ENCODE data around the gene SPEF1.

The SPEF1 gene

GRCh38 chr20:3739926-3740451 lies 41.3 kb downstream of the SPEF1 start:
- ChIA-PET CTCF (no interaction called here), POLR2A (interaction anchor here (2.1 kb wide), 1 partner anchor 28 kb away, joined by 8 read pairs; the partner anchor contains the start of gene ADISSP)
- TF ChIP-seq SP1 (IDR thresholded peaks at IDR 0.05) (no peak), HDGF (IDR thresholded peaks at IDR 0.05; ENCODE audit: borderline replicate concordance) (no peak), FOXM1 (IDR thresholded peaks at IDR 0.05; ENCODE audit: borderline replicate concordance) (no peak), BHLHE40 (IDR thresholded peaks at IDR 0.05; ENCODE audit: borderline replicate concordance) (no peak), ZNF384 (IDR thresholded peaks at IDR 0.05) (no peak), NFRKB (IDR thresholded peaks at IDR 0.05) (no peak), FOXA1 (IDR thresholded peaks at IDR 0.05) (no peak), PKNOX1 (IDR thresholded peaks at IDR 0.05) (no peak), ARNT (IDR thresholded peaks at IDR 0.05) (no peak), ELF4 (IDR thresholded peaks at IDR 0.05) (no peak), SUZ12 (IDR thresholded peaks at IDR 0.05) (no peak), CTBP1 (IDR thresholded peaks at IDR 0.05; ENCODE audit: borderline replicate concordance) (no peak), L3MBTL2 (conservative IDR thresholded peaks at IDR 0.05) (no peak)
- no peak for DNase-seq (ENCODE audit: extremely low spot score)

- POLR2A ChIA-PET = interaction anchor here (2.1 kb wide), 1 partner anchor 28 kb away, joined by 8 read pairs; the partner anchor contains the start of gene ADISSP
- TF ChIP-seq BHLHE40 (IDR thresholded peaks at IDR 0.05; ENCODE audit: borderline replicate concordance) (no peak), FOXM1 (IDR thresholded peaks at IDR 0.05; ENCODE audit: borderline replicate concordance) (no peak), LEF1 (IDR thresholded peaks at IDR 0.05; ENCODE audit: borderline replicate concordance) (no peak), CTBP1 (IDR thresholded peaks at IDR 0.05; ENCODE audit: borderline replicate concordance) (no peak), NFRKB (IDR thresholded peaks at IDR 0.05) (no peak), ELF4 (IDR thresholded peaks at IDR 0.05) (no peak), ARNT (IDR thresholded peaks at IDR 0.05) (no peak), SUZ12 (IDR thresholded peaks at IDR 0.05) (no peak), PKNOX1 (IDR thresholded peaks at IDR 0.05) (no peak), L3MBTL2 (conservative IDR thresholded peaks at IDR 0.05) (no peak), TARDBP (IDR thresholded peaks at IDR 0.05) (no peak), FOXA1 (IDR thresholded peaks at IDR 0.05) (no peak), ZNF384 (IDR thresholded peaks at IDR 0.05) (no peak), HDGF (IDR thresholded peaks at IDR 0.05; ENCODE audit: borderline replicate concordance) (no peak), FOXK2 (IDR thresholded peaks at IDR 0.05) (no peak), SP1 (IDR thresholded peaks at IDR 0.05) (no peak)
- DNase-seq (ENCODE audit: extremely low spot score) = no peak
- CTCF ChIA-PET = no interaction called here
Observed at GRCh38 chr20:3739054-3739925, 42.0 kb downstream of the SPEF1 start.

GRCh38 chr20:3738111-3739053 lies 42.9 kb downstream of the SPEF1 start:
- POLR2A ChIA-PET = no interaction called here
- no peak for TF ChIP-seq HDGF (IDR thresholded peaks at IDR 0.05; ENCODE audit: borderline replicate concordance)
- TF ChIP-seq SUZ12 (IDR thresholded peaks at IDR 0.05) = no peak
- no peak for TF ChIP-seq L3MBTL2 (conservative IDR thresholded peaks at IDR 0.05)
- TF ChIP-seq FOXK2 (IDR thresholded peaks at IDR 0.05) = no peak
- TF ChIP-seq PKNOX1 (IDR thresholded peaks at IDR 0.05) = no peak
- no peak for TF ChIP-seq BHLHE40 (IDR thresholded peaks at IDR 0.05; ENCODE audit: borderline replicate concordance)
- TF ChIP-seq FOXA1 (IDR thresholded peaks at IDR 0.05) = no peak
- no peak for TF ChIP-seq FOXM1 (IDR thresholded peaks at IDR 0.05; ENCODE audit: borderline replicate concordance)
- TF ChIP-seq ELF4 (IDR thresholded peaks at IDR 0.05) = no peak
- no peak for TF ChIP-seq CTBP1 (IDR thresholded peaks at IDR 0.05; ENCODE audit: borderline replicate concordance)
- TF ChIP-seq SP1 (IDR thresholded peaks at IDR 0.05) = no peak
- TF ChIP-seq NFRKB (IDR thresholded peaks at IDR 0.05) = no peak
- TF ChIP-seq ZNF384 (IDR thresholded peaks at IDR 0.05) = no peak
- TF ChIP-seq ARNT (IDR thresholded peaks at IDR 0.05) = no peak
- TF ChIP-seq TARDBP (IDR thresholded peaks at IDR 0.05) = no peak
- no peak for TF ChIP-seq LEF1 (IDR thresholded peaks at IDR 0.05; ENCODE audit: borderline replicate concordance)
- CTCF ChIA-PET = no interaction called here
- no peak for DNase-seq (ENCODE audit: extremely low spot score)

GRCh38 chr20:3735768-3736167 lies 45.5 kb downstream of the SPEF1 start:
- CTCF ChIA-PET = interaction anchor here (0.7 to 1.3 kb wide), 3 partner anchors 8 to 50 kb away, joined by 3 to 5 read pairs (median 3); partner anchors contain the start of gene CENPB
- no peak for TF ChIP-seq ELF4 (IDR thresholded peaks at IDR 0.05)
- no peak for TF ChIP-seq PKNOX1 (IDR thresholded peaks at IDR 0.05)
- POLR2A ChIA-PET = interaction anchor here (1.5 kb wide), 1 partner anchor 32 kb away, joined by 5 read pairs; the partner anchor contains the start of gene ADISSP
- no peak for DNase-seq (ENCODE audit: extremely low spot score)
